Immature natural killer cell (primary cell): ENCODE results near the gene SERPINA3. TPM values are rescaled to one million over a fixed set of nuclear protein-coding genes. Genes with fewer than 3 reads are reported as not detected.

Source experiments
- DNase-seq, 3 donors: peaks; one replicate each; pipeline ENCODE4 v3.0.0; 2022; ENCODE audit warnings: mixed read lengths in 1 of 3
- H3K27ac Mint-ChIP-seq, 6 donors: one replicate each; pipeline ENCODE4 v1.8.0; 2020; ENCODE audit warnings: mixed read lengths in 6 of 6, mild to moderate bottlenecking in 5 of 6, inconsistent platforms in 4 of 6, moderate library complexity in 3 of 6
- H3K27me3 Mint-ChIP-seq, 3 donors: one replicate each; pipeline ENCODE4 v1.8.0; 2020 to 2021; ENCODE audit warnings: low read depth in 3 of 3, mild to moderate bottlenecking in 3 of 3, mixed read lengths in 3 of 3, moderate library complexity in 3 of 3, inconsistent platforms in 1 of 3
- H3K36me3 Mint-ChIP-seq, 3 donors: one replicate each; pipeline ENCODE4 v1.8.0; 2020; ENCODE audit warnings: mixed read lengths in 3 of 3, inconsistent platforms in 2 of 3, mild to moderate bottlenecking in 2 of 3
- H3K4me1 Mint-ChIP-seq, 2 donors: one replicate each; pipeline ENCODE4 v1.8.0; 2020; ENCODE audit warnings: inconsistent platforms in 2 of 2, mild to moderate bottlenecking in 2 of 2, mixed read lengths in 2 of 2, moderate library complexity in 1 of 2
- H3K4me3 Mint-ChIP-seq, 5 donors: one replicate each; pipeline ENCODE4 v1.8.0; 2020; ENCODE audit warnings: mild to moderate bottlenecking in 5 of 5, mixed read lengths in 5 of 5, inconsistent platforms in 3 of 5, moderate library complexity in 3 of 5
- H3K9me3 Mint-ChIP-seq, 6 donors: one replicate each; pipeline ENCODE4 v1.8.0; 2020; ENCODE audit warnings: mild to moderate bottlenecking in 6 of 6, mixed read lengths in 6 of 6, inconsistent platforms in 4 of 6, moderate library complexity in 3 of 6
- polyA plus RNA-seq, 3 donors: library from polyadenylated mRNA; unstranded; fragments of 300-500 nt; fragmentation: Illumina TruSeq; gene quantifications; one replicate each; pipeline ENCODE4 v1.2.3, GENCODE V29; 2021

SERPINA3 gene
- polyA plus RNA-seq, 3 donors from 2014 or later, result not detected

GRCh38 chr14:94611179-94611578, 1.0 kb upstream of the SERPINA3 start:
- no peaks in the 10 kb centered on the region for H3K4me1 Mint-ChIP-seq
- no peaks in the 10 kb centered on the region for H3K36me3 Mint-ChIP-seq
- H3K27me3 Mint-ChIP-seq, result peaks cover 0 to 2% (median 2%) of the 10 kb centered on the region in 3 donors
- no peak for DNase-seq
- H3K27ac Mint-ChIP-seq, result no peak overlapping the region
- peaks cover 0 to 7% (median 0%) of the 10 kb centered on the region in 6 donors for H3K9me3 Mint-ChIP-seq
- H3K4me3 Mint-ChIP-seq, result no peak overlapping the region

GRCh38 chr14:94612580-94613554, 676 bp downstream of the SERPINA3 start:
- no peak overlapping the region for H3K27ac Mint-ChIP-seq
- DNase-seq, result no peak
- H3K4me3 Mint-ChIP-seq, result no peak overlapping the region
- peaks cover 0 to 11% (median 3%) of the 10 kb centered on the region in 6 donors for H3K9me3 Mint-ChIP-seq
- no peaks in the 10 kb centered on the region for H3K36me3 Mint-ChIP-seq
- no peaks in the 10 kb centered on the region for H3K4me1 Mint-ChIP-seq
- H3K27me3 Mint-ChIP-seq, result peaks cover 0 to 3% (median 2%) of the 10 kb centered on the region in 3 donors

GRCh38 chr14:94613720-94614644, 1.8 kb downstream of the SERPINA3 start:
- Mint-ChIP-seq H3K4me3 (no peak overlapping the region), H3K9me3 (peaks cover 0 to 22% (median 6%) of the 10 kb centered on the region in 6 donors), H3K27me3 (peaks cover 0 to 3% (median 2%) of the 10 kb centered on the region in 3 donors), H3K36me3 (peaks cover 0 to 4% (median 0%) of the 10 kb centered on the region in 3 donors), H3K4me1 (no peaks in the 10 kb centered on the region), H3K27ac (no peak overlapping the region)
- no peak for DNase-seq

GRCh38 chr14:94614802-94615201, 2.6 kb downstream of the SERPINA3 start:
- H3K36me3 Mint-ChIP-seq, result peaks cover 0 to 4% (median 0%) of the 10 kb centered on the region in 3 donors
- H3K4me1 Mint-ChIP-seq, result no peaks in the 10 kb centered on the region

GRCh38 chr14:94615254-94615653, 3.1 kb downstream of the SERPINA3 start:
- H3K9me3 Mint-ChIP-seq, result peaks cover 0 to 23% (median 8%) of the 10 kb centered on the region in 6 donors
- H3K4me3 Mint-ChIP-seq, result no peak overlapping the region
- H3K27ac Mint-ChIP-seq, result no peak overlapping the region
- H3K4me1 Mint-ChIP-seq, result no peaks in the 10 kb centered on the region
- no peak for DNase-seq
- peaks cover 0 to 3% (median 2%) of the 10 kb centered on the region in 3 donors for H3K27me3 Mint-ChIP-seq
- peaks cover 0 to 4% (median 0%) of the 10 kb centered on the region in 3 donors for H3K36me3 Mint-ChIP-seq

More at GRCh38 chr14:94614802-94615201, 2.6 kb downstream of the SERPINA3 start:
- Mint-ChIP-seq H3K9me3 (peaks cover 0 to 23% (median 6%) of the 10 kb centered on the region in 6 donors), H3K27ac (no peak overlapping the region), H3K27me3 (peaks cover 0 to 3% (median 2%) of the 10 kb centered on the region in 3 donors), H3K4me3 (no peak overlapping the region)
- no peak for DNase-seq

- Mint-ChIP-seq H3K36me3 (peaks cover 0 to 4% (median 0%) of the 10 kb centered on the region in 3 donors), H3K4me3 (no peak overlapping the region), H3K27ac (no peak overlapping the region), H3K4me1 (no peaks in the 10 kb centered on the region), H3K27me3 (peaks cover 3 to 4% (median 3%) of the 10 kb centered on the region in 3 donors), H3K9me3 (peaks cover 0 to 23% (median 8%) of the 10 kb centered on the region in 6 donors)
- DNase-seq, result no peak
Measured at GRCh38 chr14:94615823-94616570, 3.8 kb downstream of the SERPINA3 start.

- peaks cover 0 to 23% (median 8%) of the 10 kb centered on the region in 6 donors for H3K9me3 Mint-ChIP-seq
- no peak for DNase-seq
- H3K27me3 Mint-ChIP-seq, result peaks cover 2 to 8% (median 2%) of the 10 kb centered on the region in 3 donors
- H3K4me3 Mint-ChIP-seq, result no peak overlapping the region
- H3K36me3 Mint-ChIP-seq, result peaks cover 0 to 4% (median 0%) of the 10 kb centered on the region in 3 donors
- H3K4me1 Mint-ChIP-seq, result no peaks in the 10 kb centered on the region
- H3K27ac Mint-ChIP-seq, result no peak overlapping the region
Measured at GRCh38 chr14:94617366-94617941, 5.3 kb downstream of the SERPINA3 start.

GRCh38 chr14:94617988-94618822, 6.0 kb downstream of the SERPINA3 start:
- H3K27me3 Mint-ChIP-seq, result peaks cover 2 to 8% (median 4%) of the 10 kb centered on the region in 3 donors
- DNase-seq, result no peak
- no peak overlapping the region for H3K4me3 Mint-ChIP-seq
- H3K4me1 Mint-ChIP-seq, result no peaks in the 10 kb centered on the region
- H3K36me3 Mint-ChIP-seq, result peaks cover 0 to 4% (median 0%) of the 10 kb centered on the region in 3 donors
- peaks cover 0 to 23% (median 8%) of the 10 kb centered on the region in 6 donors for H3K9me3 Mint-ChIP-seq
- H3K27ac Mint-ChIP-seq, result no peak overlapping the region

- Mint-ChIP-seq H3K4me3 (no peak overlapping the region), H3K4me1 (no peaks in the 10 kb centered on the region), H3K27ac (no peak overlapping the region), H3K27me3 (peaks cover 2 to 8% (median 4%) of the 10 kb centered on the region in 3 donors), H3K36me3 (peaks cover 0 to 4% (median 0%) of the 10 kb centered on the region in 3 donors), H3K9me3 (peaks cover 0 to 23% (median 8%) of the 10 kb centered on the region in 6 donors)
- no peak for DNase-seq
Measured at GRCh38 chr14:94619297-94619696, 7.1 kb downstream of the SERPINA3 start.

- H3K4me3 Mint-ChIP-seq, result no peak overlapping the region
- no peak for DNase-seq
- no peak overlapping the region for H3K27ac Mint-ChIP-seq
Measured at GRCh38 chr14:94620597-94620996, 8.4 kb downstream of the SERPINA3 start.

GRCh38 chr14:94621358-94622134, 9.4 kb downstream of the SERPINA3 start:
- Mint-ChIP-seq H3K4me1 (no peaks in the 10 kb centered on the region), H3K27ac (no peak overlapping the region), H3K36me3 (peaks cover 0 to 4% (median 0%) of the 10 kb centered on the region in 3 donors), H3K27me3 (peaks cover 2 to 8% (median 4%) of the 10 kb centered on the region in 3 donors), H3K9me3 (peaks cover 0 to 21% (median 8%) of the 10 kb centered on the region in 6 donors), H3K4me3 (no peak overlapping the region)
- DNase-seq, result no peak

More at GRCh38 chr14:94620597-94620996, 8.4 kb downstream of the SERPINA3 start:
- Mint-ChIP-seq H3K4me1 (no peaks in the 10 kb centered on the region), H3K27me3 (peaks cover 2 to 8% (median 4%) of the 10 kb centered on the region in 3 donors), H3K9me3 (peaks cover 0 to 23% (median 8%) of the 10 kb centered on the region in 6 donors), H3K36me3 (peaks cover 0 to 4% (median 0%) of the 10 kb centered on the region in 3 donors)
